Kidney tubule cell (primary cell): ENCODE measurements around the gene PFKFB2.
A peak's percentile ranks its signal among the peaks of the same experiment; 100 is the strongest.
"Not testable (repeated sequence)": the region's sequence is repeated elsewhere in the genome, so short reads cannot be mapped to it uniquely, and the experiment has no call there.

ENCODE experiments used
- DNase-seq: peaks from one replicate; pipeline ENCODE4 v3.0.0-alpha.2; 2018; ENCODE audit warnings: low spot score

Gene PFKFB2

DNA sequence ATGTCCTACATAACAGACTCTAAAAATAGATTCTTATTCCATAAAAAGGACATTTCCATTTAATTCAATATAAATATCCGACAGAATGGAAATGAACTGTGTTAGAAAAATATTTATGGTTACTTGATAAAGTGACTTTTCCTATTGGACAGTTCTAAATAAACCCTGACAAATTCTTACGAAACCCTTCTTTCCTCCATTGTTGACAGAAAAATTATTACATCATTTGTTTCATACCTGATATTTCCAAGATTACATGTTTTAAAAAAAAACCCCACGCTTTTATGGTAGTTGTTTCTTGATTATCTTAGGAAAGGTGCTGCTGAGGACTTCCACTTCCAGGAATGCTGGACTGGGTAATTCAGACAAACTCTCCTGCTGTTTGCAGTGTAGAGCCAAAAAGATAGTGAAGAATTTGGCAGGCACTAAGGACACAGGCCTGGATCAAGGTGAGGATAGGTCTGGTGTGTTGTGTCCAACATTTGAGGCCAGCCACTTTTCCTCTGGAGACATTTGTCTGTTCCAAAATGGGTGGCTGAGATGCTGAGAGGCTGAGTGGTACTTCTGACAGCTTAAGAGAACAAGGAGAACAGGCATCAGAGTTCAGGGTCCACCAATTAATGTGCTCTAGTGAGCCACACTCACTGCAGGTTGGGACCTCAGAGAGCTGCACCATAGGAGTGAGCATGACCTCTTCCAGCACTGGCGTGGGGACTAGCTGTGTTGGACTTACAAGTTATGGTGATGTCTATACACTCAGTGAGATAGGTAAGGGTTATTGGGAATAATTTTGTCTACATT, 13.5 kb upstream of the PFKFB2 start:
- no peak for DNase-seq

DNA sequence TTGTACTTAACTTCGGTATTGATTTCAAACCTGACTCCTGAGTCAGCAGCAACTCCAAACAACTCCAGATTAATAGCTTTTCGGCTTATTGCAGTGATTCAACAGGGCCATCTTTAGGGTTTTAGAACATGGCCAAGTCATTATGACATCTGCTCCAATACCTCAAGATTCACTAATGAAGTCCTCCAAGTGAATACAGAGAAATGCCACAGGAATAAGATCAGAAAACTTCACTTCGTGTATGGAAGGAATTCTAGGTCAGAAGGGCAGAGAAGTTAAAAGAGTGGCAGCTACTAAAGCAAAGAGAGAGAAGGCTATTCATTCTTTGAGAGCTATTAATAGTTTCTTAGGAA, 12.9 kb upstream of the PFKFB2 start:
- no peak for DNase-seq

DNA sequence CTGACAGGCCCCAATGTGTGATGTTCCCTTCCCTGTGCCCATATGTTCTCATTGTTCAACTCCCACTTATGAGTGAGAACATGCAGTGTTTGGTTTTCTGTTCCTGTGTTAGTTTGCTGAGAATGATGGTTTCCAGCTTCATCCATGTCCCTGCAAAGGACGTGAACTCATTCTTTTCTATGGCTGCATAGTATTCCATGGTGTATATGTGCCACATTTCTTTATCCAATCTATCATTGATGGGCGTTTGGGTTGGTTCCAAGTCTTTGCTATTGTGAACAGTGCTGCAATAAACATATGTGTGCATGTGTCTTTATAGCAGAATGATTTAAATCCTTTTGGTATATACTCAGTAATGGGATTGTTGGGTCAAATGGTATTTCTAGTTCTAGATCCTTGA, 11.7 kb upstream of the PFKFB2 start:
- not testable (repeated sequence) for DNase-seq

- no peak for DNase-seq
These were observed 7.6 kb upstream of the PFKFB2 start for GRCh38 chr1:207045453-207045852.

DNA sequence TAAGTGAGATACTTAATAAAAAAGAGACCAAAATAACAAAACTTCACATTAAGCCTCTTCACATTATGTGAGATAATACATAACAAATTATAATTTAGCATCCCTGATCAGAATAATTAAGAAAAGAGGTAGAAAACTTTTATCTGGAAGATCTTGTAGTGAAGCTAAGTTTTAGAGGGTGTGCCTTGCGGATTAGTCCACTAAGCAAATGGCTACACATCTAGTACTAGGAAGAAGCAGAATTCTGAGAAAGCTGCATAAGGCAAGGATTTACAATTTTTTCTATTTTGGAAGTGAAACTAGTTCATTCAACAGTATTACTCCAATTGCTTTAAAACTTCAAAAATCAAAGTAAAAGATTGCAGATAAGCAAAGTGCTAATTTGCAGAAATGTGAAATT, 5.6 kb upstream of the PFKFB2 start:
- no peak for DNase-seq

DNA sequence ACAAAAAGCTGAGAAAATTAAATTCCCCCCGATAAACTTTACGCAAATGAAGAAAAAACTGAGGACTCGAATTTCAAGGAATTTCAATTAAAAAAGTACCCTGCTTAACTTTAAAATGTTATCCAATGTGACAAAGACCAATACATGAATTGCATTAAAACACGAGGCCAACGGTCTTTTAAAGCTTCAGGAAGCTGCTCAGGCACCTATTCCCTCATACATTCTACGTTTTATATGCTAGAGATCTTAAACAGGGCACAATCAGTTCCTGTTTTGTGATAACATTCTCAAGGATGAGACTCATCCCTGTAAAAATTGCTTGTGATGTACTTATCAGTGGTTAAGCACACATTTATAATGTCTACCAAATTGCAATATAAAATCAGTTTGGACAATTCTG, 5.0 kb upstream of the PFKFB2 start:
- no peak for DNase-seq

DNA sequence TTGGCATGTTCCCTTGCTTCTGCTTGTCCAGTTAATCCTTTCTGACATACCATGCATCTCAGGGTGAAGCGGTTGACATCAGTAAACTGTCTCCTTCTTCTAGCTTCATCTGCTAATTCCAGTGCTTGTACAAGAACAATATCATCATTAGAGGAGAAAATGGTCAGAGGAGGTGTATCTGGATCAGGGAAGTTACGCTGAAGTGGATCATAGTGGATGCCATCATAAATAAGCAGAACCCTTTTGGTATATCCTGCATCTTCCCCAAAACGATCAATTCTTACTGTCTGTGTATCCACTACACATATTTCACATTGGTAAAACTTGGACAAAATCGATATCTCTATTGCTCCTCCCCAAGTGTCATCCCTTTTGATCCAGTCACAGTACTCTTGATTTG, 4.0 kb upstream of the PFKFB2 start:
- DNase-seq = no peak

- no peak for DNase-seq
These were observed 3.6 kb upstream of the PFKFB2 start for GRCh38 chr1:207049514-207049913.

DNA sequence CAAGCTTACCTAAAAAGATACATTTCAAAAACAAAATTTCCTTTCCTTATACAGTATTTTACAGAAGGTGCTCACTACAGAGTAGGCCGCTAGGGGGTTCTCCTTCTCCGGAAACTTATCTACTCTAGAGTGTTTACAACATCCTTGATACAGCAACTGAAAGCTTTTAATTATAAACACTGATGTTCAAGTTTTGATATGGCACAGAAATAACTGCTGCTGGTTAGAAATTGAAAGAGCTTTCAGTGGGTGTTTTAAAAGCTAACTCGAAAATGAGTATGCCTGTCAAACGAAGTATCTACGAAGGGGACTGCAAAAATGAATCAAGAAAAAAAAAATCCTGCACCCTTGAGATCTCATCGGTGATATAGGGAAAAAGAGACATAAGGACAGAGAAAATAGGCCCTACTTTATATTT, 3.1 kb upstream of the PFKFB2 start:
- DNase-seq = peak; percentile 58

DNA sequence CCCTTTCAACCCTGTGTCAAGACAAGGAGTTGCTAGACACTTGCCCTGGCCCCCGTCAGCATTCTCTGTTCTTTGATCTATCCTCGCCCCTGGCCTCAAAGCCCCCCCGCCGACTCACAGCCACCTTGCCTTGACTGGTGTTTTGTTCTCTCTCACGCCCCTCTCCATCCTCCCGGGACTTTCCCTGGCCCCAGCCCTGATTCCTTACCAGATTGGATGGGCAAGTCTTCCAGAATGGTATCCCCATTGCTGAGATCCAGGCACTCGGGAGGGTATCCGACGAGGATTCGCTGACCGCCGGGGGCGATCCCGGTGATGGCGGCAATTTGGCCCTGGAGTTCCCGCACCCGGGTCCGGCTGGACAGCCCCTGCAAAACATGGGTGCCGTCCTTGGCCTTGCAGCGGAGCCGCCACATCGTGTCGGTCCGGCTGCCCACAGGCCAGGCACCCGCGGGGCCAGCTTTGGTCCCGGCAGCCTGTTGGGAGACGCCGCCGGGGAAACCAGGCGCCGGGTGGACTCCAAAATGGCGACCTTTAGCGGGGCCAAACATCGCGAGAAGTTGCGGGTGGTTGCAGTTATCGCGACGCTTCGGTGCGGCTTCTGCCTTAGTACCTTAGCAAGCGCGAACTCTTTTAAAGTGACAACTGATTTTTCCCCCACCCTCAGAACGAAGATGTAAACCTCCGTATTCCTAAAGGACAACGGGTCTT, 2.4 kb upstream of the PFKFB2 start:
- DNase-seq = peak; percentile 92

DNA sequence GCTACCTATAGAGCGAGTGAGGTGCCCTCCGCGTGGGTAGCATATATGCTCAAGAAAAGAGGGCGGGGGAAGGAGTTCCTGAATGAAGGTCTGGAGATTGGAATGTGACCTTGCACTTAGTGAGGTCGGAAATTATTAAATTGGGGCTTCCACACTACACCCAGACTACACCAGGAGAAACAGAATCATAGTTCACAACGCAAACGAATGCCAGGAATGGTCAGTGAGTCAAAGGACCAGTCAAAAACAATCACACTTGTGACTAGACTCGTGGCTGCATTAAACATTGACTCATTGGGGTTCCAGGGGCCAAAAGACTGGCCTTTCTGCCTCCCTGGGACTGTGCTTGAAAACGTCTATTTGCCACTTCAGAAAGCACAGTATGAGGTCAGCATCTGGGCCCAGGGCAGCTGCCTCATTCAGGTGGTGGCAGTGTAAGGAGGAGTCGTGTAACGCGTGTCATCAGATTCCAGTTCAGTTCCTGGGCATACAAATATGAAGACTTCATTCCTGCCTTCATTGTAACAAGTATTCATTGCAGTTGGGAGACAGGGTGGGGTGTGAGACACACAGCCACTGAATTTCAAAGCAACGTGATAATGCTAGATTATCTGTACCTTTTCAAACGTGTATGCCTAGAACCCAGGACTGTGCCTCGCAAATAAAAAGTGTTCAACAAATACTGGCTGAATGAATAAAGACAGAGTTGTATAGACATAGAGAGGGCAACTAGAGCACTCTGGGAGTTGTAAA, 1.7 kb upstream of the PFKFB2 start, which contains the start of gene YOD1:
TSS of gene YOD1 (minus strand) at position 18 of the 753 bp plus-strand sequence. CDS start 178 bp downstream, outside the sequence.
- DNase-seq = peak; percentile 99

- no peak for DNase-seq
These were observed 1.4 kb downstream of the PFKFB2 start for GRCh38 chr1:207054491-207054890.

- DNase-seq = no peak
These were observed 2.4 kb downstream of the PFKFB2 start for GRCh38 chr1:207055386-207056001.

GRCh38 chr1:207056673-207057072, 3.6 kb downstream of the PFKFB2 start:
- peak; percentile 28 for DNase-seq

GRCh38 chr1:207058252-207058651, 5.2 kb downstream of the PFKFB2 start:
- no peak for DNase-seq

DNA sequence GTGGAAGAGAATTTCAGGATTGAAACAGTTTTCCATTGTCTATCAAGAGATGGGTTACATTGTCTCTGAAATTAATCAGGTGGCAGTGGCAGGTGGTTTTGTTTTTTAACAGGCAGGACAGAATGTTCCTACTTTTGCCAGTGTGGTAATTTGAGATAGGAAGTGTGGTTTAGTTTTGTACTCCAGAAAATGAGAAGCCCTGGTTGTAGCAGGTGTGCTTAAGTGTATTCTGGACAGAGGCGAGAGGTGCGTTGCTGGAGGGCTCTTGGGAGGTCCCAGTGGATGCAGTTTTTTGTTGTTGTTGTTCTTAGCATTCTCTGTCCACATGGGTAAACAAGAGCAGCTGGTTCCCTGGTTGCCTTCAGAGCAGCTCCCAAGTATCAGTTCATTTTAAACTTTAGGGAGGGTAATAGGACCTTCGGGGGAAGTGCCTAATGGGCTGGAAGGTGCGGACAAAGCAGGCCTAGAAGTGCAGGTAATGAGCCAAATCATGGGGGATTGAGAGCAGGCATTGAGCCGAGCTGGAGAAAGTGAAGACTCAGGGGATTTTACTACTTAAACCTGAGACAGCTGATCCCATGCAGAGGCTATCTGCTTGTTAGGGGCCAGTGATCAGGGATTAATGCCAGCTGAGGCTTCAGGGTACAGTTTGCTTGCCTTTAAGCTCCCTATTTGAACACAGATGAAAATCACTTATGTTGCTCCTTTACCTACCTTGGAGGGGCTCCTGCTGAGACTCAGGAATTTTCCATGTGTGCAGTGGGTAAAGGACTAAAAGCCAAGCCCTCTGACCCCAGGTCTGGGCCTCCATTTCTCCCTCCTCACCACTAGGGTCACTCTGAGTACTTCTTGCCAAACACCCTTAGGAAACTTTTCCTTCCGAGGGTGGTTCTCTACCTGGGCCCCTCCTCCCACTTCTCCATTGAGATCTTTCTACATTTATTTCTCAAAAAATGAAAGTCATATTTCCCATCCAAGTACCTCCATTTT, 6.1 kb downstream of the PFKFB2 start:
- no peak for DNase-seq

DNA sequence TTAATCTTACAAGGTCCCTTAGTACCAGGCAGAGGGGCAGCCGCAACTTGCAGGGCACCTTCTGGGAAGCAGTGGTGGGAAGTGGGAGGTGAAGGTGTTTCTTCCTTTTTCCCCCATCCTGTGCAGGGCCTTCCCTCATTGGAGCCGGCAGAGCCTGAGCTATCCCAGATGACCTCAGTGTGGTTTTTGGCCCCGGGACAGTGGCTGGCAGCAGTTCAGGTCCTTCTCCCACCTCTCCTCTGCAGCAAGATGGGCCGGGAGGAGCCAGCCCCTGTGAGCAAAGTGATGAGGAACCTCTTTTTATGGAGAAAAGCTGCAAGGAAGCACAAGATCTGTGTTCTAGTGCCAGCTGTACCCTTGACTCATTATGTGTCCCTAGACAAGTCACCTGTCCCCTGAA, 6.8 kb downstream of the PFKFB2 start:
- peak; percentile 20 for DNase-seq

GRCh38 chr1:207060596-207060995, 7.5 kb downstream of the PFKFB2 start:
- no peak for DNase-seq

DNA sequence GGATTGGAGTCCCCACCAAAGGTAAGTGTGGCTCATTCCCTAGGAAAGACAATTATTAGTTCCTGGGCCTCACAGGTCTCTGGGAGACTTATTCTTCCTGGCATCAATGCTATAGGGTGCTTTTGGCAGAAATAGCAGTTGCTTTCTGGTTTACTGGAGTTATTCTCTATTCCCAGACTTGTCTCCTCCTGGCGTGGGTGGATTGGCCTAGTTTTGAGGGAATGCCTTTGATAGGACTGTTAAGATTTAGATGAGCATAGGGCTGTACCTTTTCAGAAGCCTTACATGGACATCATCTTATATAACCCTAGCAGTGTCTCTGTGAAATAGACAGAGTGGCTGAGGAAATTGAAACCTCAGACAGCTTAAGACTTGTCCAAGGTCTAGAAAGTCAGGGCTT, 9.0 kb downstream of the PFKFB2 start:
- DNase-seq = no peak

GRCh38 chr1:207063014-207063413, 9.9 kb downstream of the PFKFB2 start:
- no peak for DNase-seq

DNA sequence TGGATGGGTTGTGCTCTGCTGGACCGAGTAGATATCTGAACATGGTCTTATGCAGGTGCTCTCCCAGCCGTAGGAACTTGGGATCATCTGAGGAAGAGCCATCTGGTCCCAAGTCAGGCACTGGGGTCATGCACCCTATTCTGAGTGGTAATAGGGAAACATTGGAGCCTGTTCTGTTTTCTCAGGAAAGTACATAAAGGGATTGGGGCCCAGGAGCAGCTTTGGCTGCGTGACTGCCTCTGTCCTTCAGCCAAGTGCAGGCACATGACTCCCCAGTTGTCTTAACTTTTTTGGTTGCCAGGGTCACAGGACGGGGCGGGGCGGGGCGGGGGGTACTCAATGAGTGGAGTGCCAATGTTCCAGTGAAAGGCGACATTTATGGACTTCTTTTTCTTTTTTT, 11.5 kb downstream of the PFKFB2 start:
- no peak for DNase-seq
